NCI-H1417 (cell line): ENCODE measurements around the gene PCDHGA9.
"Not testable (repeated sequence)": the region's sequence is repeated elsewhere in the genome, so short reads cannot be mapped to it uniquely, and the experiment has no call there.

Experiments
- DNase-seq, 3 experiments: peaks; one replicate each; lab custom pipeline; 2025; lab: John Stamatoyannopoulos, UW

PCDHGA9 gene

GRCh38 chr5:141414548-141415274 lies 12.1 kb downstream of the PCDHGA9 start:
- not testable (repeated sequence) for DNase-seq

GRCh38 chr5:141415275-141415618 lies 12.7 kb downstream of the PCDHGA9 start:
- not testable (repeated sequence) for DNase-seq

- not testable (repeated sequence) for DNase-seq
These were observed 15.1 kb downstream of the PCDHGA9 start, which contains the start of gene PCDHGB7 for GRCh38 chr5:141417494-141418172. TSS of gene PCDHGB7 (plus strand) at chr5:141417677. CDS start at chr5:141417860, 183 bp downstream.

- DNase-seq = no peak
These were observed 16.7 kb downstream of the PCDHGA9 start for GRCh38 chr5:141419074-141419880.

DNA sequence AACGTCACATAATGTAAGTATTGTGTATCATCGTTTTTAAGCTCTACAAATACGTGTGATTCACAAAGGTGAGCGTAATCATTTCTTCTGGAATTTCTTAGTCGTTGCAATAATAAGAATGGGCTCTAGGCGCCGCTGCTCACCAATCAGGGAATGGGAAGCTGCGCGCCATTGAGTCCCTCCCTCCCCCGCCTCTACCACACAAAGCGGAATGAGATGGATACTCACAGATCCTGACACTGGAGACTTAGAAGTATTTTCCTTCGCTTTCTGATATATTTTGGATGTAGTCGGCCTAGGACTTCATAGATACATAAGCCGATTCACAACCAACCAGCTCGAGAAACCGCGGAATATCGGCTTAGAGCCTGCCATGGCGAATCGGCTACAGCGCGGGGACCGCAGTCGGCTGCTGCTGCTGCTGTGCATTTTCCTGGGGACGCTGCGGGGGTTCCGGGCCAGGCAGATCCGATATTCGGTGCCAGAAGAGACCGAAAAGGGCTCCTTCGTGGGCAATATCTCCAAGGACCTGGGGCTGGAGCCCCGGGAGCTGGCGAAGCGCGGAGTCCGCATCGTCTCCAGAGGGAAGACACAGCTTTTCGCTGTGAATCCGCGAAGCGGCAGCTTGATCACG lies 18.4 kb downstream of the PCDHGA9 start, which contains the start of gene PCDHGA11:
TSS of gene PCDHGA11 (plus strand) at position 197 of the 634 bp plus-strand sequence. CDS start at position 374, 177 bp downstream.
- no peak for DNase-seq

DNA sequence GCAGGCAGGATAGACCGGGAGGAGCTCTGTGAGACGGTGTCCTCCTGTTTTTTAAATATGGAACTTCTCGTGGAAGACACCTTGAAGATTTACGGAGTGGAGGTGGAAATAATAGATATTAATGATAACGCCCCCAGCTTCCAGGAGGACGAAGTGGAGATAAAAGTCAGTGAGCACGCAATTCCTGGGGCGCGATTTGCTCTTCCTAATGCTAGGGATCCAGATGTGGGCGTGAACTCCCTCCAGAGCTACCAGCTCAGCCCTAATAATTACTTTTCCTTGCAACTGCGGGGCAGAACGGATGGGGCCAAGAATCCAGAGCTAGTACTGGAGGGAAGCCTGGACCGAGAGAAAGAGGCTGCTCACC lies 18.9 kb downstream of the PCDHGA9 start:
- DNase-seq = no peak

- DNase-seq = no peak
These were observed 20.2 kb downstream of the PCDHGA9 start for GRCh38 chr5:141422742-141423291.

DNA sequence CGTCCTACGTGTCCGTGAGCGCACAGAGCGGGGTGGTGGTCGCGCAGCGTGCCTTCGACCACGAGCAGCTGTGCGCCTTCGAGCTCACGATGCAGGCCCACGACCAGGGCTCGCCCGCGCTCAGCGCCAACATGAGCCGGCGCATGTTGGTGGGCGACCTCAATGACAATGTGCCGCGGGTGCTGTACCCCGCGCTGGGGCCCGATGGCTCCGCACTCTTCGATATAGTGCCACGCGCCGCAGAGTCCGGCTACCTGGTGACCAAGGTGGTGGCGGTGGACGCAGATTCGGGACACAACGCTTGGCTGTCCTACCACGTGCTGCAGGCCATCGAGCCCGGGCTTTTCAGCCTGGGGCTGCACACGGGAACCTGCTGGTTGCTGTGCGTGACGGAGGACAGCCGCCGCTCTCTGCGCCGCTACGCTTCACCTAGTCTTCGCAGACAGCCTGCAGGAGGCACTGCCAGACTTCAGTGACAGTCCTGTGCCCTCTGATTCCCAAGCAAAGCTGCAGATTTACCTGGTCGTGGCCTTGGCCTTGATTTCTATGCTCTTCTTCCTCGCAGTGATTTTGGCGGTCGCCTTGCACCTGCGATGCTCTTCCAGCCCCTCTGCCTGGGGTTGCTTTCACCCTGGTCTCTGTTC lies 25.3 kb downstream of the PCDHGA9 start:
- no peak for DNase-seq

- DNase-seq = no peak
These were observed 27.9 kb downstream of the PCDHGA9 start, which contains the start of gene PCDHGA12 for GRCh38 chr5:141430332-141431113. TSS of gene PCDHGA12 (plus strand) at chr5:141430507. CDS start at chr5:141430760, 253 bp downstream.

DNA sequence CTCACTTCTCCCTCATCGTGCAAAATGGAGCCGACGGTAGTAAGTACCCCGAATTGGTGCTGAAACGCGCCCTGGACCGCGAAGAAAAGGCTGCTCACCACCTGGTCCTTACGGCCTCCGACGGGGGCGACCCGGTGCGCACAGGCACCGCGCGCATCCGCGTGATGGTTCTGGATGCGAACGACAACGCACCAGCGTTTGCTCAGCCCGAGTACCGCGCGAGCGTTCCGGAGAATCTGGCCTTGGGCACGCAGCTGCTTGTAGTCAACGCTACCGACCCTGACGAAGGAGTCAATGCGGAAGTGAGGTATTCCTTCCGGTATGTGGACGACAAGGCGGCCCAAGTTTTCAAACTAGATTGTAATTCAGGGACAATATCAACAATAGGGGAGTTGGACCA lies 28.7 kb downstream of the PCDHGA9 start:
- DNase-seq = no peak

- DNase-seq = not testable (repeated sequence)
These were observed 29.7 kb downstream of the PCDHGA9 start for GRCh38 chr5:141432308-141432707.

DNA sequence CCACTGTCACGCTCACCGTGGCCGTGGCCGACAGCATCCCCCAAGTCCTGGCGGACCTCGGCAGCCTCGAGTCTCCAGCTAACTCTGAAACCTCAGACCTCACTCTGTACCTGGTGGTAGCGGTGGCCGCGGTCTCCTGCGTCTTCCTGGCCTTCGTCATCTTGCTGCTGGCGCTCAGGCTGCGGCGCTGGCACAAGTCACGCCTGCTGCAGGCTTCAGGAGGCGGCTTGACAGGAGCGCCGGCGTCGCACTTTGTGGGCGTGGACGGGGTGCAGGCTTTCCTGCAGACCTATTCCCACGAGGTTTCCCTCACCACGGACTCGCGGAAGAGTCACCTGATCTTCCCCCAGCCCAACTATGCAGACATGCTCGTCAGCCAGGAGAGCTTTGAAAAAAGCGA lies 30.1 kb downstream of the PCDHGA9 start:
- DNase-seq = not testable (repeated sequence)

GRCh38 chr5:141434006-141434405 lies 31.4 kb downstream of the PCDHGA9 start:
- DNase-seq = no peak

DNA sequence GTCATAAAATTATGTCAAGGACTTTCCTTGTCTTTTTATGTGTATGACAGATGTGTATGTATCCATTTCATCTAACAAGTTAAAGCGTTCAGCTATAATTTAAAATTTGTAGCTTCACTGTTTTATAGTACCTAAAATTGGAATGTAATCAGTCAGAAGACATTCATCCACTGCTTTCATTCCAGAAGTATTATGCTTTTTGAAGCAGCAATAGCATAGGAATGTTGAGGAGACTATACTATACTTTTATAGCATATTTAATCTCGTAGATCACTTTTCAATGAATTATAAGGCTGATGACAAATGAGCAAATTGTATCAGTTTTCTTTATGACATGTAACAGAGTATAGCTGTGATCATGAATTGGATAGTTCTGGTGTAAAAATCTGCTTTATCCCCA lies 34.6 kb downstream of the PCDHGA9 start:
- DNase-seq = no peak

DNA sequence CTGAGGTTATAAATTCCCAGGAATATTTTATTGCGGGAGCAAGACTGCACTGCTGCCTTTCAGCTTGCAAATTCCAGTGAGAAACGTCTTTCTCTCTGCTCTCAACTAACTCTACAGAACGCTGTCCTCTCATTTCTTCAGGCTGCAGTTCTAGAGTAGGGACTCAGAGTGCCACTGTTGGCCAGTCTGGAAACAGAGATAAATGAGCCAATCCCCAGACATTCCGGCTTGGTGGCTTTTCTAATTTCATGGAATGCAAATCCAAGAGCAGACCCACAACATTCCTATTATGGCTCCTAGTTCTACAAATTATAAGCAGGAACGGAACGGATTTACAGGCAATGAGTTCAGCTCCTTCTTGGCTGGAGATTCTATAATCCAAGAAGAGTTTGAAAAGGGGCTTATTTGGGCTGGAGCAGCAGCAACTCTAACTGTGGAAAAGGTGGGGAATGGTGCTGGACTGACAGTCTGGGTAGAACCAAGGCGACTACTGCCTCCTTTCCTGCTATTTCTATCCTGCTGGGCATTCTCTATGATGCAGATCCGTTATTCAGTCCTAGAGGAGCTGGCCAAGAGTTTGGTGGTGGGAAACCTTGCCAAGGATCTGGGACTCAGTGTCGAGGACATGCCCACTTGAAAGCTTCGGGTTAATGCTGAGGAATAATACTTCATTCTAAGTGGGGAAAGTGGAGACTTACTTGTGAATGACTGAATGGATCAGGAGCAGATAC lies 37.0 kb downstream of the PCDHGA9 start:
- DNase-seq = no peak

DNA sequence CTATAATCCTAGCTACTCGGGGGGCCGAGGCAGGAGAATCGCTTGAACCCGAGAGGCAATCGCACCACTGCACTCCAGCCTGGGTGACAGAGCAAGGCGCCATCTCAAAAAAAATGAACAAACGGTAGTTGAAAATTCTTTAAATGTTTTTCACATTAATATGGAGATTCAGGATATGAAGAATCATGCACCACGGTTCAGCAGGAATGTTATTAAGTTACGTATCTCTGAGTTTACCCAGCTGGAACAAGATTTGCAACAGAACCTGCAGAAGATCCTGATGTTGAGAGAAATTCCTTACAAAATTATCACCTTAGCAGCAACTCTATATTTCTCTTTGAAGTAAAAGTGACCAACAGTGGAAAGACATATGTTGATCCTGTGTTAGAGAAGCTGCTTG lies 37.8 kb downstream of the PCDHGA9 start:
- DNase-seq = no peak

DNA sequence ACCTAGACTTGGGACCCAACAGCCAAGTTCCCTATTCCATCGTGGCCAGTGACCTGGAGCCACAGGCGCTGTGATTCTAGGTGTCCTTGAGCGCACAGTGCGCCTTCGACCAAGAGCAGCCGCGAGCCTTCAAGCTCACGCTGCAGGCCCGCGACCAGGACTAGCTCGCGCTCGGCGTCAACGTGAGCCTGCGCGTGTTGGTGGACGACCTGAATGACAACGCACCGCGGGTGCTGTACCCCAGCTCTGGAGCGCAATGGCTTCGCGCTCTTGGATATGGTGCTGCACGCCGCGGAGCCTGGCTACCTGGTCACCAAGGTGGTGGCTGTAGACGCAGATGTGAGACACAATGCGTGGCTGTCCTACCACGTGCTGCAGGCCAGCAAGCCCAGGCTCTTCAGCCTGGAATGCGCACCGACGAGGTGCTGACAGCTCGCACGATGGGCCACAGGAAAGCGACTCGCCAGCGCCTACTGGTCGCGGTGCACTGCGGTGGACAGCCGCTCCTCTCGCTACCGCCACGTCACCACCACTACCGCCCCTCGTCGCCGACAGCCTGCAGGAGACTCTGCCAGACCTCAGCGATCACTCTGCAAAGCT lies 39.1 kb downstream of the PCDHGA9 start:
- no peak for DNase-seq
